ENCODE measurements around the gene NYNRIN. TPM values are rescaled to one million over a fixed set of nuclear protein-coding genes. Genes with fewer than 3 reads are reported as not detected.
"Not testable (repeated sequence)": the region's sequence is repeated elsewhere in the genome, so short reads cannot be mapped to it uniquely, and the experiment has no call there.

NYNRIN gene
- total RNA-seq, 1 donor from 2014 or later, result 10.4 TPM

DNA sequence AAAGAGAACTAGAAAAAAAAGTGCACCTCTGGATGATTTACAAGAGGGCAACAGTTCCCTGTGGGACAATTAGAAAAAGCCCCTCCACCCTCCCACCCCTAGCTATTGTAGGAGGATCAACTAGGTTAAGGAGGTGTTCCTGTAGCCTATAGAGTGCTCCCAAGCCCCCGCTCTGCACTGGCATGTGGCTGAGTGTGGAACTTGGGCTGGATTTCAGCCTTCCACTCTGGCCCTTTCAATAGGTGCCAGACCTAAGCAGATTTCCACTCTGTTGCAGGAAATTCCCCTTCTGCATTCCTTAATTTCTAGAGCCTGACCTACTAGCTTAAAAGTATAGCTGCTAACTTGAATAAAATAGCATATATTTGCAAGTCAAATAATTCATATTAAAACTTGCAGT, 28.1 kb upstream of the NYNRIN start:
- no peak for TF ChIP-seq CTCF (conservative IDR thresholded peaks at IDR 0.05)
- H3K27ac Mint-ChIP-seq (ENCODE audit: unreplicated experiment), result no peak overlapping the region
- peaks cover 14% of the 10 kb centered on the region for H3K27me3 Mint-ChIP-seq (ENCODE audit: low read depth)
- peak overlapping the region; percentile 45 for H3K4me3 Mint-ChIP-seq
- no peak for DNase-seq (ENCODE audit: low read depth, low spot score)
- H3K9me3 Mint-ChIP-seq, result no peaks in the 10 kb centered on the region
- H3K36me3 Mint-ChIP-seq (ENCODE audit: low read depth), result no peaks in the 10 kb centered on the region
- H3K4me1 Mint-ChIP-seq, result peaks cover 23% of the 10 kb centered on the region

DNA sequence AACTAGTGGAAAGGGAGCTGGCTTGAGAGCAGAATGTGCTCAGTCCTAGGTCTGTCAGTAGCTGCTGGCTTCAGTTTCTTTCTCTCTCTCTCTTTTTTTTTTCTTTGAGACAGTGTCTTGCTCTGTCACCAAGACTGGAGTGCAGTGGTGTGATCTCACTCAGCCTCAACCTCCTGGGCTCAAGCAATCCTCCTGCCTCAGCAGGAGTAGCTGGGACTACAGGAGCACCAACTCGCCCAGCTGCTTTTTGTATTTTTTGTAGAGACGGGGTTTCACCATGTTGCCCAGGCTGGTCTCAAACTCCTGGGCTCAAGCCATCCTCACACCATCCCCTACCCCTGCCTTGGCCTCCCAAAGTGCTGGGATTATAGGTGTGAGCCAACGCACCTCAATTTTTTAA, 27.2 kb upstream of the NYNRIN start:
- not testable (repeated sequence) for H3K27ac Mint-ChIP-seq (ENCODE audit: unreplicated experiment)

DNA sequence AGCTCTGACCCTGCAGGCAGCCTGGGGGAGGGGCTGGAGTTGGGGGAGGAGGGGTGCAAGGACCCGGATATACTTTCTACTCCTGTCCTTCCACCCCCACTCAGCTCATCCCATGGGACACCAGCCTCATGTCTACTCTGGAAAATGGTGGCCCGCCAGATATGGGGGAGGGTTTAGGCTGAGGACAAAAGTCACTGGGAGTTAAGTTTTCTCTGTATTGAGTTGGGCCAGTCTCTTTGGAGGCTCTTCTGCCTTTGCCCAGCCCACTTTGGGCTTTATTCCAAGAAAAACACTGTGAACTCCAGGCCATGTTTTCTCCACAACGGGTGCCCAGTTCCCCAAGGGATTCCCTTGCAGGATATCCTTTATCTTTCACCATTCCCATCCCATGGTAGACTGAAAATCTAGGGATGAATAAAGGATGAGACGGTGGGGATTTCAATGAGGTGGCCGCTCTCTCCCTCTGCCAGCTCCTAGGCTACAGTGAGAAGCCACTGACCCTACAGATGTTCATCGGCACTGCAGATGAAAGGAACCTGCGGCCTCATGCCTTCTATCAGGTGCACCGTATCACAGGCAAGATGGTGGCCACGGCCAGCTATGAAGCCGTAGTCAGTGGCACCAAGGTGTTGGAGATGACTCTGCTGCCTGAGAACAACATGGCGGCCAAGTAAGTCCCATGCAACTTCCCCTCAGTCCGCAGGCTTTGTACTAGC, 25.9 kb upstream of the NYNRIN start:
- peaks cover 6% of the 10 kb centered on the region for H3K4me1 Mint-ChIP-seq
- no peaks in the 10 kb centered on the region for H3K36me3 Mint-ChIP-seq (ENCODE audit: low read depth)
- no peak overlapping the region for H3K27ac Mint-ChIP-seq (ENCODE audit: unreplicated experiment)
- no peak for DNase-seq (ENCODE audit: low read depth, low spot score)
- TF ChIP-seq CTCF (conservative IDR thresholded peaks at IDR 0.05), result no peak
- no peak overlapping the region for H3K4me3 Mint-ChIP-seq
- H3K9me3 Mint-ChIP-seq, result no peaks in the 10 kb centered on the region
- H3K27me3 Mint-ChIP-seq (ENCODE audit: low read depth), result no peaks in the 10 kb centered on the region

More for the DNA sequence above, 27.2 kb upstream of the NYNRIN start:
- H3K9me3 Mint-ChIP-seq; H3K36me3 Mint-ChIP-seq (ENCODE audit: low read depth); DNase-seq (ENCODE audit: low read depth, low spot score): not testable (repeated sequence)
- Mint-ChIP-seq H3K4me3 (peak overlapping the region; percentile 45), H3K27me3 (ENCODE audit: low read depth) (peaks cover 10% of the 10 kb centered on the region), H3K4me1 (peaks cover 18% of the 10 kb centered on the region)

- no peak for DNase-seq (ENCODE audit: low read depth, low spot score)
- Mint-ChIP-seq H3K4me1 (no peaks in the 10 kb centered on the region), H3K36me3 (ENCODE audit: low read depth) (no peaks in the 10 kb centered on the region), H3K27me3 (ENCODE audit: low read depth) (no peaks in the 10 kb centered on the region), H3K9me3 (no peaks in the 10 kb centered on the region), H3K4me3 (no peak overlapping the region), H3K27ac (ENCODE audit: unreplicated experiment) (no peak overlapping the region)
- TF ChIP-seq CTCF (conservative IDR thresholded peaks at IDR 0.05), result no peak
These were observed 22.2 kb upstream of the NYNRIN start for GRCh38 chr14:24376448-24377070.

DNA sequence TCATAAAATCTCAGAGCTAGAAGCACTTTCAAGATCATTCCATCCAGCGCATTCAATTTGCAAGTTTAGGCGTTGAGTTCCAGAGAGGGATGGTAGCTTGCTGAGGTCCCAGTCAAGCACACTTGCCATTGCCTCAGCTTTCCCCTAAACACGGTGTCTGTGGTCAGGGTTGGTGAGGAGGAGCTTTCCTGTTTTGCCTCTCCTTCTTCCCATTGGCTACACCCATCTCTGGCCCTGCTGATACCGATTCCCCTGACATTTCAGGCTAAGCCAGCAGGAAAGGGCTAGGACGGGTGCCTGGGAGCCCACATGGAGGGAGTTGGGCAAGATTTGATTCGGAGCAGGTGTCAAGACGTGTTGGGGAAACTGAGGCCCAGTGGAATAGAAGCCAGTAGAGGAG, 21.7 kb upstream of the NYNRIN start:
- Mint-ChIP-seq H3K36me3 (ENCODE audit: low read depth) (no peaks in the 10 kb centered on the region), H3K27ac (ENCODE audit: unreplicated experiment) (no peak overlapping the region), H3K4me1 (no peaks in the 10 kb centered on the region), H3K9me3 (no peaks in the 10 kb centered on the region), H3K4me3 (no peak overlapping the region), H3K27me3 (ENCODE audit: low read depth) (no peaks in the 10 kb centered on the region)
- no peak for DNase-seq (ENCODE audit: low read depth, low spot score)
- no peak for TF ChIP-seq CTCF (conservative IDR thresholded peaks at IDR 0.05)

DNA sequence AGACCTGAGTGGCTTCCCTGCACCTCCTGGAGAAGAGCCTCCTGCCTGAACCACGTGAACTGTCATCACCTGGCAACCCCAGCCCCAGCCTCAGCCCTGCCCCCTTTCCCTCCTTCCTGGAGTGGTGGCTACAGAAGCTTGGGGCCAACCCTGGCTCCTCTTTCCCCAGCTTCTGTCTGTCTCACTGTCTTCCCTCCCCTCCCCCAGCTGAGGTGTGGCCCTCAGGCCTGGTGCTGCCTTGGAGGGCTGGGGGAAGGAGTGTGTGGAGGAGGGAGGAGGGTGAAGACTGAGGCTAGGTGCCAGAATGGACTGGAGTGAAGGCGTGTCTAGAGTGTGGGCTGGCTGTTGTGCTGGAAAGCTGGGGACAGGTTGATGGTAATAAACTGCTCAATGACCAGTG, 21.1 kb upstream of the NYNRIN start:
- Mint-ChIP-seq H3K27ac (ENCODE audit: unreplicated experiment) (peak overlapping the region; percentile 75), H3K4me1 (no peaks in the 10 kb centered on the region), H3K36me3 (ENCODE audit: low read depth) (no peaks in the 10 kb centered on the region), H3K4me3 (no peak overlapping the region), H3K9me3 (no peaks in the 10 kb centered on the region), H3K27me3 (ENCODE audit: low read depth) (no peaks in the 10 kb centered on the region)
- TF ChIP-seq CTCF (conservative IDR thresholded peaks at IDR 0.05), result no peak
- no peak for DNase-seq (ENCODE audit: low read depth, low spot score)
